Measurements from ENCODE around the gene FHOD3. TPM values are rescaled to one million over a fixed set of nuclear protein-coding genes. Genes with fewer than 3 reads are reported as not detected.

FHOD3 gene
- total and polyA plus RNA-seq, 11 donors = 109 to 532 (median 262) TPM

- 64 to 73% (median 67%) methylated on average over 5 of the region's 5 CpGs for WGBS, 4 donors
Observed at GRCh38 chr18:36582988-36583745, 285.7 kb downstream of the FHOD3 start.

GRCh38 chr18:36589857-36590543, 292.5 kb downstream of the FHOD3 start:
- DNase-seq (no peak), ATAC-seq (peak in 3 of 4 donors; percentile 16 to 52 (median 32))
- Histone ChIP-seq H3K27me3 (no peaks in the 10 kb centered on the region), H3K4me3 (no peak overlapping the region), H3K9me3 (no peaks in the 10 kb centered on the region), H3K27ac (peak overlapping the region in 1 of 12 donors; percentile 29), H3K36me3 (no peaks in the 10 kb centered on the region), H3K4me1 (peaks cover 0 to 50% (median 10%) of the 10 kb centered on the region in 12 donors)
- WGBS, 4 donors = 57 to 69% (median 66%) methylated on average over 10 of the region's 10 CpGs
- intact Hi-C loops (cut with DNase I) = no loop called here
- TF ChIP-seq POLR2A (IDR thresholded peaks at IDR 0.05) = no peak
- TF ChIP-seq CTCF (IDR thresholded peaks at IDR 0.05) = no peak

More at GRCh38 chr18:36582988-36583745, 285.7 kb downstream of the FHOD3 start:
- peak in 2 of 4 donors; percentile 8 to 32 for ATAC-seq
- Histone ChIP-seq H3K27ac (peak overlapping the region in 2 of 12 donors; percentile 22 to 25), H3K9me3 (no peaks in the 10 kb centered on the region), H3K36me3 (no peaks in the 10 kb centered on the region), H3K4me1 (peaks cover 0 to 45% (median 10%) of the 10 kb centered on the region in 12 donors), H3K4me3 (no peak overlapping the region), H3K27me3 (no peaks in the 10 kb centered on the region)
- no peak for TF ChIP-seq CTCF (IDR thresholded peaks at IDR 0.05)
- TF ChIP-seq POLR2A (IDR thresholded peaks at IDR 0.05) = no peak
- intact Hi-C loops (cut with DNase I) = loop anchor here in 2 of 10 donors (5.0 kb wide), 2 partner anchors 74 to 286 kb away; partner anchors contain the start of gene FHOD3 (in 1 of the 2)
- no peak for DNase-seq

- DNase-seq (no peak), ATAC-seq (no peak)
- H3K4me3 ChIP-seq = no peak overlapping the region
- H3K4me1 ChIP-seq = peaks cover 0 to 41% (median 5%) of the 10 kb centered on the region in 12 donors
- no peaks in the 10 kb centered on the region for H3K27me3 ChIP-seq
- TF ChIP-seq CTCF (IDR thresholded peaks at IDR 0.05) (no peak), POLR2A (IDR thresholded peaks at IDR 0.05) (no peak)
- peak overlapping the region in 1 of 12 donors; percentile 3 for H3K27ac ChIP-seq
- H3K9me3 ChIP-seq = no peaks in the 10 kb centered on the region
- no peaks in the 10 kb centered on the region for H3K36me3 ChIP-seq
- intact Hi-C loops (cut with DNase I) = no loop called here
- 82 to 87% (median 85%) methylated on average over 13 of the region's 13 CpGs for WGBS, 4 donors
Observed at GRCh38 chr18:36590621-36591580, 293.4 kb downstream of the FHOD3 start.
